ENCODE measurements around the gene RSPO1. TPM values are rescaled to one million over a fixed set of nuclear protein-coding genes. Genes with fewer than 3 reads are reported as not detected.

RSPO1 gene
- total and polyA plus RNA-seq, 3 donors from 2014 or later, result 0.16 to 5.0 (median 0.25) TPM

GRCh38 chr1:37633040-37633937 is 1.4 kb downstream of the RSPO1 start:
- intact Hi-C loops (cut with DNase I; ENCODE audit: low total_unique reads), result no loop called here
- WGBS, 2 donors, result 4 to 8% methylated on average over 22 to 30 of the region's 31 CpGs
- no peaks in the 10 kb centered on the region for H3K36me3 ChIP-seq (ENCODE audit: low read depth, missing control alignments)
- no peaks in the 10 kb centered on the region for H3K9me3 ChIP-seq
- no peak overlapping the region for H3K27ac ChIP-seq
- peak overlapping the region in 1 of 2 donors; percentile 45 for H3K4me3 ChIP-seq
- peaks cover 10% of the 10 kb centered on the region for H3K4me1 ChIP-seq
- H3K27me3 ChIP-seq, result no peaks in the 10 kb centered on the region
- no peak for DNase-seq
- TF ChIP-seq CTCF (IDR thresholded peaks at IDR 0.05) (no peak), POLR2A (IDR thresholded peaks at IDR 0.05) (no peak)

- WGBS, 2 donors, result 33 to 50% methylated on average over 5 of the region's 5 CpGs
These were observed 3.7 kb downstream of the RSPO1 start for GRCh38 chr1:37631036-37631435.

GRCh38 chr1:37630426-37631028 is 4.2 kb downstream of the RSPO1 start:
- TF ChIP-seq CTCF (IDR thresholded peaks at IDR 0.05) (no peak), POLR2A (IDR thresholded peaks at IDR 0.05) (no peak)
- H3K4me1 ChIP-seq, result peaks cover 10% of the 10 kb centered on the region
- H3K4me3 ChIP-seq, result no peak overlapping the region
- H3K36me3 ChIP-seq (ENCODE audit: low read depth, missing control alignments), result no peaks in the 10 kb centered on the region
- no peak overlapping the region for H3K27ac ChIP-seq
- 25 to 35% methylated on average over 5 to 15 of the region's 15 CpGs for WGBS, 2 donors
- no peaks in the 10 kb centered on the region for H3K9me3 ChIP-seq
- peak; percentile 51 for DNase-seq
- intact Hi-C loops (cut with DNase I; ENCODE audit: low total_unique reads), result no loop called here
- no peaks in the 10 kb centered on the region for H3K27me3 ChIP-seq

More at GRCh38 chr1:37631036-37631435, 3.7 kb downstream of the RSPO1 start:
- H3K9me3 ChIP-seq, result no peaks in the 10 kb centered on the region
- no peaks in the 10 kb centered on the region for H3K27me3 ChIP-seq
- DNase-seq, result no peak
- H3K4me1 ChIP-seq, result peaks cover 10% of the 10 kb centered on the region
- no peak overlapping the region for H3K27ac ChIP-seq
- intact Hi-C loops (cut with DNase I; ENCODE audit: low total_unique reads), result no loop called here
- no peak for TF ChIP-seq POLR2A (IDR thresholded peaks at IDR 0.05)
- no peak for TF ChIP-seq CTCF (IDR thresholded peaks at IDR 0.05)
- H3K4me3 ChIP-seq, result no peak overlapping the region
- H3K36me3 ChIP-seq (ENCODE audit: low read depth, missing control alignments), result no peaks in the 10 kb centered on the region

GRCh38 chr1:37629726-37630425 is 4.8 kb downstream of the RSPO1 start:
- Histone ChIP-seq H3K36me3 (ENCODE audit: low read depth, missing control alignments) (no peaks in the 10 kb centered on the region), H3K4me3 (no peak overlapping the region), H3K27me3 (no peaks in the 10 kb centered on the region), H3K4me1 (peaks cover 10% of the 10 kb centered on the region), H3K9me3 (no peaks in the 10 kb centered on the region), H3K27ac (no peak overlapping the region)
- intact Hi-C loops (cut with DNase I; ENCODE audit: low total_unique reads), result no loop called here
- no peak for DNase-seq
- TF ChIP-seq CTCF (IDR thresholded peaks at IDR 0.05) (no peak), POLR2A (IDR thresholded peaks at IDR 0.05) (no peak)
- 64 to 81% methylated on average over 7 of the region's 7 CpGs for WGBS, 2 donors

All from testis (tissue), 3 donors.